ENCODE data around the gene CTSD.

CTSD gene

DNA sequence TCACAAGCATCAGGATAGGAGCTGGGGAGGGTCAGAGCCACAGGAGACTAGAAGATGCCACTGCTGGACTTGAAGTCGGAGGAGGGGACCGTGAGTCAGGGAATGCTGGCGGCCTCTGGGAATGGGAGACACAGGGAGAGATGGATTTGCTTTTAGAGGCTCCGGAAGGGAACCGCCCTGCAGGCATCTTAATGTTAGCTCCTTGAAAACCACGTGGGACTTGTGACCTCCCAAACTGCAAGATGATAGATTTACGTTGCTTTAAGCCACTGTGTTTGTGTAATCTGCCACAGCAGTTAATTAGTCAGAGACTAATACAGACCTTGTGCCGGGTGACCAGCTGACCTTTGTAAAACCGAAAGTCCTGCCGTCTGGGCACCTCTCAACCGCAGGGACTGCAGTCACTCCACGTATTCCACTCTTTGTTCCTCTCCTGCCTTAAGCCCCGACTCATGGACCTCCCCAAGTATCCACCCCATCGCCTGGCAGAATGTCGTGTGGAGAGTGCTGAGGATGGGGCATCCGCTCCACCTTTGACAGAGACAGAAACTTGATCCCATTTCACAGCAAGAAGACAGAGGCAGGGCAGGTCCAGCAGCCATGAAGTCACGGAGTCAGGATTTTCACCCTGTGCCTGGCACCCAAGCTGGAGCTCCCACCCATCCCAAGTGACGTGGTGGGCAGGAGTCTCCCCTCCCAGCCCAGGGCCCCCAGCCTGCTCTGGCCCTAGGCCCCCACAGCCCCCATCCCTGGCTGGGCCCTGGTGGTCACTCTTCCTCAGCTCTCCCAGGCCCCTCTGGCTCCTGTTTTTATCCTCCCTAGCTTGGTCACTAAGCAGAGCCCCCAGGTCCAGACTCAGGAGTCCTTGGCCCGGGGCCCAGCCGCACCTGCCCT lies 19.4 kb upstream of the CTSD start:
- DNase-seq: peak; percentile 86 to 94 (median 89)

- peak; percentile 77 to 92 (median 86) for DNase-seq
These were observed 18.4 kb upstream of the CTSD start for GRCh38 chr11:1782031-1782590.

- no peak for DNase-seq
These were observed 17.9 kb upstream of the CTSD start for GRCh38 chr11:1781593-1781975.

GRCh38 chr11:1780700-1781592 lies 17.2 kb upstream of the CTSD start:
- peak; percentile 79 to 93 (median 92) for DNase-seq

- DNase-seq: no peak
These were observed 16.3 kb upstream of the CTSD start for GRCh38 chr11:1779806-1780699.

- DNase-seq: no peak
These were observed 15.5 kb upstream of the CTSD start for GRCh38 chr11:1779034-1779805.

DNA sequence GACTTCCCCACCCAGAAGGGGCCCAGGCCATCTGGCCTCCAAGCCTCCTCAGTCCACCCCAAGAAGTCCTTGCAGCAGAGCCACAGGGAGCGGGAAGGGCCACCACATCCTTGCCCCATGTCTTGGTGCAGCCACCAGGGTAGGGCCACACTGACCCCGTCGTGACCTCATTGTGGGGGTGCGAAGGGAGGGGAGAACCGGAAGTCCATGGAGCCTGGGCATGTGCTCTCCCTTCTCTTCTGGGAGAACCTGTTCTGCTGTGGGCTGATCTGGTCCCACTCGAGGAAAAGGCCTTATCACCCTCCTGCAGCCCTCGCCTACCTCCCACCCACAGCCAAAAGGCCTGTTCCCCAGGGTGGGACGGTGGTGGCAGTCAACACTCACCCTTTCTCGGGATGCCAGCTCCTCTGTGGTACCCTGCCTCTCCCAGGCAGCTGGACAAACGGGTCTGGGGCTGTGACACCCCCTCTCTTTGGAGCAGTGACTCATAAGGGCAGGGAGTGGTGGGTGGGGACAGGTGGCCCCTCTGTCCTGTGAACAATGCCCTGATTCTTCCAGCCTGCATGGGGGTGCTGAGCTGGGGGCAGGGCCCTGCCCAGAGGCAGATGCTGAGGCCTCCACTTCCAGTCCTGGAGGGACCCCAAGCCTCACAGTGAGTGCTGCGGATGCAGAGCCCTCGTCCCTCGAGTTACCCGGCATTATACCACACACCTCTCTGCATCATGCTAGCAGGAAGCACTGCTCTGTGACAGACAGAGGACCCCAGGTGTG lies 14.6 kb upstream of the CTSD start:
- peak; percentile 32 to 79 (median 66) for DNase-seq

GRCh38 chr11:1777737-1778136 lies 14.0 kb upstream of the CTSD start:
- DNase-seq: peak; percentile 32 to 75 (median 67)

GRCh38 chr11:1776944-1777715 lies 13.4 kb upstream of the CTSD start:
- DNase-seq: no peak

- no peak for DNase-seq
These were observed 12.7 kb upstream of the CTSD start for GRCh38 chr11:1776331-1776851.

- no peak for DNase-seq
These were observed 11.2 kb upstream of the CTSD start for GRCh38 chr11:1774886-1775285.

DNA sequence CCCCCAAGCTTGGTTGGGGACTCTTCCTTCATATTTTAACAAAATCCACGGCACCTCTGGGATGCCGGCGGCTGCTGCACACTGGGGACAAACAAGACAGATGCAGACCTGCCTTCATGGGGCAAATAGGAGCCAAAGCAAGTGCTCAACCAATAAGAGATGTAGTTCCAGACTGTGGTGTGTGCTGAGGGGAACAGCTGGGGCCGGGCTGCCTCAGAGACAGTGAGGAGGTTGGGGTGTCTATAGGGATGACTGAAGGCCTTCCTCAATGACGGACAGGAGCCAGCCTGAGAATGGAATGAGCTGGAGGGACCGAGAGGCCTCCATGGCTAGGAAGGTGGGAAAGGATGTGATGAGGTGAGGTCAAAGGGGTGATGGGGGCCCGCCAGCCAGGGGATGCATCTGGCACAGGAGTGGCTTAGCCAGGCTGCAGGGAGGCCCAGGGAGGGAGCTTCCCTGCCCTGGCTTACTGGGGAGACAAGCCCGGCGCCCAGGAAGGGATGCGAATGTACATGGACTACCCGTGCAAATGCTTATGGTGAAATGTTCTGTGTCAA lies 10.3 kb upstream of the CTSD start:
- no peak for DNase-seq

DNA sequence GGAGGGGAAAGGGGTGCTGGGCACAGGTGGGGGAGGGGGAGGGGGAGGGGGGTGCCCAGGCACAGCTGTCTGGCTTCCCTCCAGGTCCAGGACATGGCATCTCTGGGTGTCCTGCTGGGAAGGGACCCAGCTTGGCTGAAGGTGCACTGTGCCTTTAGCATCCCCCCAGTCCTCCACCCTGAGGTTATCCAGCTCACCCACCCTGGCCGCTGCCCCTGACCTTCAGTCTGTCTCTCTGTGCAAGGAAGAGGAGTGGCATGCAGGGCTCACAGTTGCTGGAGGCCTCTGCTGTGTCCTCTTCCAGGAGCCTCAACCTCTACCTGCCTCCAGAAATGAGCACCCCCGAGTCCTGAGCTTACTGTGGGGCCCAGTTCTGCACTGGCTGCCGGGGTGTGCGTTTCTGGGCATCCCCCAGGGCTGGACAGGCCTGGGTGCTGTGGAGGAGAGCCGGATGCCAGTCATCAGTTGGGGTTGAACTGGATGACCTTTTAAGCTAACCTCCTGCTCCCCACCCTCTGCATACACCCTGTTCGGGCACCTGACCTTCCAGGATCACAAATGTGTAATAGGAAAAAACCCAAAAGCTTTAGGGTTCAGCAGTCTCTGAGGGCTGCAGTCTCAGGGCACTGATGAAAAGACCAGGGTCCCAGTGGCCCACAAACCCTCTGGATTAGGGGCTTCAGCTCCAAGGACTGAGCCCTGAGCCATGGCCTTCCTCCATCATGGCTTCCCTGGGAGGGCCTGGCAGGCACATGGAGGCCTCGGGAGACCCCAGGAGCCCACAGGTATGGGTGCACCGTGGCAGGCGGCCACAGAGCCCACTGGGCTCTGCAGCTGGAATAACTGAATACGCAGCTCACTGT lies 9.6 kb upstream of the CTSD start:
- DNase-seq: peak in 1 of 4 experiments; percentile 2

DNA sequence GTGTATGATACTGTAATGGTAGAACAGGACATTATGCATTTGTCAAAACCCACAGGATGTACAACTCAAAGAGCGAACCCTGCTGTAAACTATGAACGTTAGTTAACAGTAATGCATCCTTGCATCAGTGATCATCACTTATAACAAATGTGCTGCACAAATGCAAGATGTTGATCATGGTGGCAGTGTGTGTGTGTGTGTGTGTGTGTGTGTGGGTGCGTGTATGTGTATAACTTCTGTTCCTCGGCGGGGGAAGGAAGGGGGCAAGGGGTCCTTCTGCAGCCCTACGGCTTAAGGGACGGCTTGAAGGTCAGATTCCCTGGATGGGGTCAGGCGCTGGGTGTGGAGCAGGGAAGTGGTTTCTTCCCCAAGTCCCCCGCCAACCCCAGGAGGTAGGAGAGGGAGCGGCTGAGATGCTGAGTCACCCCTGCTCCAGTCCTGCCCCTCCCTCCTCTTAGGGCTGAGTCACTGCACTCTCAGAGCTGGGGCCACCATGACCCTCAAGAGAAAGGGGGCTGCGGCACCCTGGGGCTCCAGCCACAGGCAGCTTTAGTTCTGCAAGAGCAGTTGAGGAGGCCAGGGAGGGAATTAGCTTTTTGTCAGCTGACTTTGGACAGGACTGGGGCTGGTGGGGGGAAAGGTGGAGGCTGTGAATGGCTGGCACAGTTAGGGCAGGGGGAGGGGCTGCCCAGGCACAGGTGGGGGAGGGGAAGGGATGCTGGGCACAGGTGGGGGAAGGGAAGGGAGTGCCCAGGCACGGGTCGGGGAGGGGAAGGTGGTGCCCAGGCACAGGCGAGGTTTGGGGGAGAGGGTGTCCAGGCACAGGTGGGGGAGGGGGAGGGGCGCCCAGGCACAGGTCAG lies 8.8 kb upstream of the CTSD start:
- DNase-seq: peak; percentile 86 to 94 (median 92)

- peak; percentile 85 to 94 (median 92) for DNase-seq
These were observed 8.0 kb upstream of the CTSD start for GRCh38 chr11:1771700-1772099.

DNA sequence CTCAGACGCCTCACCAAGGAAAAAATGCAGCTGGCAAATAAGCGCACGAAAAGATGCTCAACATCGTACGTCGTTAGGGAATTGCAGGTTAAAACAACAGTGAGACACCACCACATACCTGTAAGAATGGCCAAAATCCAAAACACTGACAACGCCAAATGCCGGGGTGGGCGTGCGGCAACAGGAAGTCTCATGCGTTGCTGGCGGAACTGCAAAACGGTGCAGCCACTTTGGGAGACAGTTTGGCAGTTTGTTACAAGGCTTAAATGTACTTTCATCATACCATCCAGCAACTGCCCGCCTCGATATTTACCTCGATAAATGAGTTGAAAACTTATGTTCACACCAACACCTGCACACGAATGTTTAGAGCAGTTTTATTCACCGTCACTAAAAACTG lies 7.5 kb upstream of the CTSD start:
- peak; percentile 38 to 66 (median 52) for DNase-seq

DNA sequence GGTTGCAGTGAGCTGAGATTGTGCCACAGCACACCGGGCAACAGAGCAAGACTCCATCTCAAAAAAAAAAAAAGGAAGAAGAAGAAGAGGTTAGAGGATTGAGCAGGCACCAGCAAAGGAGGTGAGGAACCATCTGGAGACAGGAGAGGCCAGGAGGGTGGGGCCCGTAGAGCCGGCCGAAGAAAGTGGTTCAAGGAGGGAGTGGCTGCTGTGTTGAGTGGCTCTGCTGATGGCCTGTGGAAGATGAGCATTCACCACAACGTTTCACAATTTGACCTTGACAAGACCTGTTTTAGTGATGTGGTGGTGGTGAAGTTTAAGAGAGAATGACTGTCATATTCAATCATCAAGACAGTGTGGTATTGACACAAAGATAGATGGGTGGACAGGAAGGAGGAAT lies 6.8 kb upstream of the CTSD start:
- DNase-seq: peak in 2 of 4 experiments; percentile 42 to 46
